LNCaP clone FGC (cell line): ENCODE measurements around the gene APOBR.

Experiments
- DNase-seq: peaks from one replicate; pipeline ENCODE4 v3.0.0-alpha.2; 2011; ENCODE audit warnings: low read depth
- H3K4me3 ChIP-seq: 2 replicates; pipeline ENCODE4 v1.5.1; 2011; ENCODE audit warnings: mild to moderate bottlenecking, low read depth, low read length, control low read depth
- TF ChIP-seq, protein P1 (sequence below): IDR thresholded peaks from 2 replicates; pipeline ENCODE4 v1.5.1; 2012; ENCODE audit warnings: mild to moderate bottlenecking; ENCODE audit not compliant: control insufficient read depth, insufficient read depth; ENCODE audit errors: extremely low read depth

Gene APOBR

GRCh38 chr16:28532940-28533647 is 38.7 kb downstream of the APOBR start:
- DNase-seq: no peak
- H3K4me3 ChIP-seq: no peak overlapping the region
- TF ChIP-seq, protein P1, sequence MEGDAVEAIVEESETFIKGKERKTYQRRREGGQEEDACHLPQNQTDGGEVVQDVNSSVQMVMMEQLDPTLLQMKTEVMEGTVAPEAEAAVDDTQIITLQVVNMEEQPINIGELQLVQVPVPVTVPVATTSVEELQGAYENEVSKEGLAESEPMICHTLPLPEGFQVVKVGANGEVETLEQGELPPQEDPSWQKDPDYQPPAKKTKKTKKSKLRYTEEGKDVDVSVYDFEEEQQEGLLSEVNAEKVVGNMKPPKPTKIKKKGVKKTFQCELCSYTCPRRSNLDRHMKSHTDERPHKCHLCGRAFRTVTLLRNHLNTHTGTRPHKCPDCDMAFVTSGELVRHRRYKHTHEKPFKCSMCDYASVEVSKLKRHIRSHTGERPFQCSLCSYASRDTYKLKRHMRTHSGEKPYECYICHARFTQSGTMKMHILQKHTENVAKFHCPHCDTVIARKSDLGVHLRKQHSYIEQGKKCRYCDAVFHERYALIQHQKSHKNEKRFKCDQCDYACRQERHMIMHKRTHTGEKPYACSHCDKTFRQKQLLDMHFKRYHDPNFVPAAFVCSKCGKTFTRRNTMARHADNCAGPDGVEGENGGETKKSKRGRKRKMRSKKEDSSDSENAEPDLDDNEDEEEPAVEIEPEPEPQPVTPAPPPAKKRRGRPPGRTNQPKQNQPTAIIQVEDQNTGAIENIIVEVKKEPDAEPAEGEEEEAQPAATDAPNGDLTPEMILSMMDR: no peak

DNA sequence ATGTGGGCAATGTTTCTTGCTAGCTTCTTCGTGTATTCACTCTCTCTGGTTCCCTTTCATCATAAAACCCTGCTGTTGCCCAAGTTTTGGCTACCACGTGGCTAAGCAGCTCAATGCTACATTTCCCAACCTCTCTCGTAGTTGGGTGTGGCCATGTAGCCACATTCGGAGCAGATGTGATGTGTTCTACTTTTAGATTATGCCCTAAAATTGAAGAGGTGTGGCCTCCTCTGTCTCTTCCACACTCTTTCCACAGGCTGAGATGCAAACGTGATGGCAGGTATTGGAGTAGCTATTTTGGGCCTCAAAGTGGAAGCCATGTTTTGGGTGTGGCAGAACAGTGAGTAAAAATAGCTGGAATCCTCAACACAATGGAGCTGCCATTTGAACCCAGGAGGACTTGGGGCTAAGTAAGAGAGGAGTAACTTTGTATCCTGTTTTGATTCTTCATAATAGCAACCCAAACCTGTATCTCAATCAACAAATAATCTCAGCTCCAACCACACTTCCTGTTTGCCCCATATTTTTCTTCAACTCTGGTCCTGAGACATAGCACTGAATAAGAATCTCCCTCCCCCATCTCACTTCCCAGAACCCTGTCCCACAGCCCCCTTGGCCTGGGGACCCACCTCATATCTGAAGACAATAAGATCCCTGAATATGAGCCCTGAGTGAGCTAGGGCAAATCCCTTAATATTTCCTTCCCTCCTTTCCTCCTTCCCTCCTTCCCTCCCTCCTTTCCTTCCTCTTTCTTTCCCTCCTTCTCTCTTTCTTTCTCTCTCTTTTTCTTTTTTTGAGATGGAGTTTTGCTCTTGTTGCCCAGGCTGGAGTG is 40.3 kb downstream of the APOBR start:
- no peak overlapping the region for H3K4me3 ChIP-seq
- TF ChIP-seq, protein P1: no peak
- DNase-seq: no peak

DNA sequence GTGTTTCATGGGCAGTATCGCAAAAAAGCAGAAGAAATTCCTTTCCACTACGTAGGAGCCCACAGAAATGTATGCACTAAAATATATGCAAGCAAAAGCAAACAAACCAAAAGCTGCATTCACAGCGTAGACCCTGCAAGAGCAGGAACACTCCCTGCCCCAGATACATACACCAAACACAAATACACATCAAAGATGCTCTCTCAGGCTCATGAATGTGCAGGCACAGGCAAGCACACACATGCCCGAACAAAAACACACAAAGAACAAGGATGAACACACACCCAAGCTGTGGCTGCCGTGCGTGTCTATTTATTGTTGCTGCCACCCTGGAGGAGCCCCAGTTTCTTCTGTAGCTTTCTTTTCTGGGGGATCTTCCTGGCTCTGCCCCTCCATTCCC is 42.6 kb downstream of the APOBR start:
- H3K4me3 ChIP-seq: peak overlapping the region; percentile 77
- DNase-seq: no peak
- TF ChIP-seq, protein P1: no peak

DNA sequence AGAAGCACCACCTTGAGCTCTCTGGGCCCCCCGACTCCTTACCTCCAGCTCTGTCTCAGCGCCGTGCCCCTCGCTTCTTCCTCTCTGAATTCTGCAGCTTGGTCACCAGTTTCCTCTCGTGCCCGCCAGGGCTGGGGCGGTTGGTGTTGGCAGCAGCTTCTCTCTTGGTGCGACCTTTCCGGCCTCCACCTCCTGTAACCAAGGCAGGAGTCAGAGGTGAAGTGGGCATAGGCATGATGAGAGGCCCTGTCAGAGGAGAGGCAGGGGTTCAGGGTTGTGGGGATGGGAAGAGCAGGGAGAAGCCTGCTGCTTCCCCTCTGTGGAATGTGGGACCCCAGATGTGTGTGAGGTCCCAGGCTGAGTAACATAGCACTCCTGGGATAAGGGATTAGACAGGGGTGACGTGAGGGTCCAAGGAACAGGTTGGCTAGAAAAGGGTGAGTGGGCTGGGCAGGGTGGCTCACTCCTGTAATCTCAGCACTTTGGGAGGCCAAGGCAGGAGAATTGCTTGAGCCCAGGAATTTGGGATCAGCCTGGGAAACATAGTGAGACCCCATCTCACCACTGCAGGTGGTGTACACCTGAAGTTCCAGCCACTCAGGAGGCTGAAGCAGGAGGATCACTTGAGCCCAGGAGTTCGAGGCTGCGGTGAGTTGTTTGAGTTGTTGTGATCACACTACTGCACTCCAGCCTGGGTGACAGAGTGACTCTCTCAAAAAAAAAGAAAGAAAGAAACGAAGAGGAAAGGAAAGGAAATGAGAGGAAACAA is 43.7 kb downstream of the APOBR start:
- H3K4me3 ChIP-seq: peak overlapping the region; percentile 77
- TF ChIP-seq, protein P1: no peak
- DNase-seq: no peak

GRCh38 chr16:28538733-28539596 is 44.5 kb downstream of the APOBR start, which contains the start of gene NUPR1:
Gene NUPR1, minus strand, starts transcription at chr16:28538974. Its CDS starts 67 bp downstream, at chr16:28538907.
- peak; percentile 99 for DNase-seq
- peak within 1 kb of the TSS; percentile 77 for H3K4me3 ChIP-seq
- TF ChIP-seq, protein P1: no peak

DNA sequence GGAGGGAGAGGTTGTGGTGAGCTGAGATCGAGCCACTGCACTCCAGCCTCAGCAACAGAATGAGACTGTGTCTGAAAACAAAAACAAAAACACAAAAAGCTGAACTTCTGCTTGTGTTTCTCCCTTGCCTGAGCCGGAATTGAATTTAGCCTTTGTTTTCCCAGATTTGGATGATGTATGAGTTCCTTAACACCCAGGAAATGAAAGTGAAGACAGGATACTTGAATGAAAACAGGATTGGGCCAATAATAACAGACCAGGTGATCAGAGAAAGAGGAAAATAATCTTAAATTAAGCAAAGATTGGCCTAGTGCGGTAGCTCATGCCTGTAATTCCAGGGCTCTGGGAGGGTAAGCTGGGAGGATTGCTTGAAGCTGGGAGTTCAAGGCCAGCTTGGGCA is 45.9 kb downstream of the APOBR start:
- no peak overlapping the region for H3K4me3 ChIP-seq
- DNase-seq: no peak
- TF ChIP-seq, protein P1: no peak
